Endothelial cell of hepatic sinusoid (primary cell): ENCODE measurements around the gene OPN4.

Experiments used
- in situ Hi-C: cut with HindIII; loops from 2 replicates; pipeline ENCODE4 v1.10.0; 2017; ENCODE audit warnings: low sequenced_read_pairs

The OPN4 gene

GRCh38 chr10:86698207-86698940 lies 44.0 kb downstream of the OPN4 start:
- in situ Hi-C loops, result loop anchor here (10.0 kb wide), 1 partner anchor 206 kb away; no protein-coding TSS in a partner anchor

GRCh38 chr10:86699125-86699524 lies 44.8 kb downstream of the OPN4 start:
- in situ Hi-C loops, result loop anchor here (10.0 kb wide), 1 partner anchor 206 kb away; no protein-coding TSS in a partner anchor

- in situ Hi-C loops, result loop anchor here (10.0 kb wide), 1 partner anchor 205 kb away; no protein-coding TSS in a partner anchor
Measured at GRCh38 chr10:86699541-86699940, 45.2 kb downstream of the OPN4 start.

- in situ Hi-C loops, result loop anchor here (10.0 kb wide), 2 partner anchors 85 to 205 kb away; no protein-coding TSS in a partner anchor
Measured at GRCh38 chr10:86699991-86700840, 45.9 kb downstream of the OPN4 start.

- in situ Hi-C loops, result loop anchor here (10.0 kb wide), 1 partner anchor 84 kb away; no protein-coding TSS in a partner anchor
Measured at GRCh38 chr10:86700851-86701617, 46.7 kb downstream of the OPN4 start.

GRCh38 chr10:86703176-86703575 lies 48.8 kb downstream of the OPN4 start:
- in situ Hi-C loops, result loop anchor here (10.0 kb wide), 1 partner anchor 82 kb away; no protein-coding TSS in a partner anchor

- in situ Hi-C loops, result loop anchor here (5.0 to 10.0 kb wide), 2 partner anchors 80 to 217 kb away; no protein-coding TSS in a partner anchor
Measured at GRCh38 chr10:86705139-86705538, 50.8 kb downstream of the OPN4 start.

GRCh38 chr10:86705905-86706304 lies 51.6 kb downstream of the OPN4 start:
- in situ Hi-C loops, result loop anchor here (5.0 to 10.0 kb wide), 2 partner anchors 79 to 216 kb away; no protein-coding TSS in a partner anchor

- in situ Hi-C loops, result loop anchor here (5.0 to 10.0 kb wide), 2 partner anchors 78 to 216 kb away; no protein-coding TSS in a partner anchor
Measured at GRCh38 chr10:86706401-86706841, 52.1 kb downstream of the OPN4 start.

- in situ Hi-C loops, result loop anchor here (5.0 to 10.0 kb wide), 2 partner anchors 78 to 215 kb away; no protein-coding TSS in a partner anchor
Measured at GRCh38 chr10:86706977-86707376, 52.6 kb downstream of the OPN4 start.

- in situ Hi-C loops, result loop anchor here (5.0 to 10.0 kb wide), 2 partner anchors 77 to 215 kb away; no protein-coding TSS in a partner anchor
Measured at GRCh38 chr10:86707505-86707904, 53.2 kb downstream of the OPN4 start.

GRCh38 chr10:86708068-86708782 lies 53.9 kb downstream of the OPN4 start:
- in situ Hi-C loops, result loop anchor here (5.0 to 10.0 kb wide), 2 partner anchors 77 to 214 kb away; no protein-coding TSS in a partner anchor

- in situ Hi-C loops, result loop anchor here (5.0 to 10.0 kb wide), 2 partner anchors 76 to 213 kb away; no protein-coding TSS in a partner anchor
Measured at GRCh38 chr10:86708783-86709380, 54.5 kb downstream of the OPN4 start.

- in situ Hi-C loops, result loop anchor here (5.0 to 10.0 kb wide), 2 partner anchors 75 to 213 kb away; no protein-coding TSS in a partner anchor
Measured at GRCh38 chr10:86709396-86710185, 55.2 kb downstream of the OPN4 start.

- in situ Hi-C loops, result no loop called here
Measured at GRCh38 chr10:86710987-86711512, 56.7 kb downstream of the OPN4 start.

GRCh38 chr10:86711513-86712316 lies 57.4 kb downstream of the OPN4 start:
- in situ Hi-C loops, result no loop called here

GRCh38 chr10:86712317-86712707 lies 58.0 kb downstream of the OPN4 start:
- in situ Hi-C loops, result no loop called here
